Measurements from ENCODE around the gene TJP2.
"Not testable (repeated sequence)": the region's sequence is repeated elsewhere in the genome, so short reads cannot be mapped to it uniquely, and the experiment has no call there.

Gene TJP2

GRCh38 chr9:69158471-69158870, 15.6 kb upstream of the TJP2 start:
- TF ChIP-seq CTCF (IDR thresholded peaks at IDR 0.05): no peak

GRCh38 chr9:69164573-69164972, 9.5 kb upstream of the TJP2 start:
- not testable (repeated sequence) for DNase-seq (ENCODE audit: low spot score); H3K4me3 ChIP-seq; H3K27ac ChIP-seq

More at GRCh38 chr9:69158471-69158870, 15.6 kb upstream of the TJP2 start:
- no peak for DNase-seq (ENCODE audit: low spot score)
- no peak overlapping the region for H3K4me3 ChIP-seq
- H3K27ac ChIP-seq: no peak overlapping the region

GRCh38 chr9:69165581-69165980, 8.5 kb upstream of the TJP2 start:
- Histone ChIP-seq H3K27ac (no peak overlapping the region), H3K4me3 (no peak overlapping the region)
- DNase-seq (ENCODE audit: low spot score): no peak
- TF ChIP-seq CTCF (IDR thresholded peaks at IDR 0.05): no peak

- Histone ChIP-seq H3K4me3 (no peak overlapping the region), H3K27ac (no peak overlapping the region)
- no peak for TF ChIP-seq CTCF (IDR thresholded peaks at IDR 0.05)
- DNase-seq (ENCODE audit: low spot score): no peak
These were observed 5.3 kb upstream of the TJP2 start for GRCh38 chr9:69168709-69169217.

- DNase-seq (ENCODE audit: low spot score): no peak
- no peak for TF ChIP-seq CTCF (IDR thresholded peaks at IDR 0.05)
- H3K27ac ChIP-seq: no peak overlapping the region
- no peak overlapping the region for H3K4me3 ChIP-seq
These were observed 3.8 kb upstream of the TJP2 start for GRCh38 chr9:69170231-69170630.

- DNase-seq (ENCODE audit: low spot score): no peak
- no peak for TF ChIP-seq CTCF (IDR thresholded peaks at IDR 0.05)
- H3K4me3 ChIP-seq: no peak overlapping the region
- H3K27ac ChIP-seq: no peak overlapping the region
These were observed 3.0 kb upstream of the TJP2 start for GRCh38 chr9:69171049-69171448.

GRCh38 chr9:69171517-69171916, 2.6 kb upstream of the TJP2 start:
- no peak for TF ChIP-seq CTCF (IDR thresholded peaks at IDR 0.05)
- H3K4me3 ChIP-seq: no peak overlapping the region
- DNase-seq (ENCODE audit: low spot score): no peak
- no peak overlapping the region for H3K27ac ChIP-seq

- no peak for DNase-seq (ENCODE audit: low spot score)
- TF ChIP-seq CTCF (IDR thresholded peaks at IDR 0.05): no peak
- Histone ChIP-seq H3K4me3 (peak overlapping the region; percentile 88), H3K27ac (peak overlapping the region in 1 of 2 donors; percentile 89)
These were observed 1.2 kb upstream of the TJP2 start for GRCh38 chr9:69172895-69173294.

Data from coronary artery (tissue), 2 donors.